Renal cortex interstitium (tissue), 15 donors: ENCODE measurements around the gene KRTAP19-7. TPM values are rescaled to one million over a fixed set of nuclear protein-coding genes. Genes with fewer than 3 reads are reported as not detected.

Experiments used
- DNase-seq, 11 donors: peaks; one replicate each; pipeline ENCODE4 v3.0.0-alpha.2; 2013; ENCODE audit warnings: low read depth in 9 of 11, low spot score in 4 of 11; ENCODE audit errors: extremely low read depth in 1 of 11
- long read RNA-seq, 16 experiments: transcript quantifications; one replicate each; lab custom pipeline, GENCODE V29; 2026
- polyA plus RNA-seq, 3 donors: library from polyadenylated mRNA; unstranded; fragments of 120-200 nt; gene quantifications; one replicate each; pipeline ENCODE4 v1.2.1, GENCODE V29; 2013; ENCODE audit not compliant: insufficient read length in 3 of 3

The KRTAP19-7 gene, protein sequence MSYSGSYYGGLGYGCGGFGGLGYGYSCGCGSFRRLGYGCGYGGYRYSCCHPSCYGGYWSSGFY
- polyA plus RNA-seq = not detected
- long read RNA-seq, donor 1 = 0 reads
- long read RNA-seq, donor 2 = 0 reads
- long read RNA-seq, donor 3 = 0 reads
- long read RNA-seq, donor 4 = 0 reads
- long read RNA-seq, donor 5 = 0 reads
- long read RNA-seq, donor 6 = 0 reads
- long read RNA-seq, donor 7 = 0 reads
- long read RNA-seq, donor 8 = 0 reads
- long read RNA-seq, donor 9 = 0 reads
- long read RNA-seq, donor 10 = 0 reads
- long read RNA-seq, donor 11 = 0 reads
- long read RNA-seq, donor 12 = 0 reads
- long read RNA-seq, donor 13 = 0 reads
- long read RNA-seq, donor 14 = 0 reads
- long read RNA-seq, donor 15 = 0 reads
- long read RNA-seq, donor 16 = 0 reads

- no peak for DNase-seq
Measured at GRCh38 chr21:30561264-30561895, at the start of gene KRTAP19-7. TSS of gene KRTAP19-7 (minus strand) at chr21:30561314. CDS start at chr21:30561289, 25 bp downstream.

DNA sequence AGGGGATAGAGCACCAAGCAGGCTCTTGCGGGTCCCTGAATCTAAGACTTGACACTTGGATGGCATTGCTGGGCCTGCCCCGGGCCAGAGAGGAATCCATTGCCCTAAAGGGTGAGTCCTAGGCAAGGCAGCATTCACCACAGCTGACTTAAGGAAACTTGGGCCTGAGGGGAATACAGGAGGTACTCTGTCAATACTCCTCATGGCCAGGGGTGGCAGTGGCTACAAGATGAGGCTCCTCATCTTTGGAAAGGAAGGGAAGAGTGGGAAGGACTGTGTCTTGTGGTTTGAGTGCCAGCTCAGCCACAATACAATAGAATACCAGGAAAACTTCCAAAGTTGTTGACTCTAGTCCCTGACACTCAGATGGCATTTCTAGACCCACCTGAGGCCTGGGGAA is 44.9 kb upstream of the KRTAP19-7 start:
- no peak for DNase-seq

DNA sequence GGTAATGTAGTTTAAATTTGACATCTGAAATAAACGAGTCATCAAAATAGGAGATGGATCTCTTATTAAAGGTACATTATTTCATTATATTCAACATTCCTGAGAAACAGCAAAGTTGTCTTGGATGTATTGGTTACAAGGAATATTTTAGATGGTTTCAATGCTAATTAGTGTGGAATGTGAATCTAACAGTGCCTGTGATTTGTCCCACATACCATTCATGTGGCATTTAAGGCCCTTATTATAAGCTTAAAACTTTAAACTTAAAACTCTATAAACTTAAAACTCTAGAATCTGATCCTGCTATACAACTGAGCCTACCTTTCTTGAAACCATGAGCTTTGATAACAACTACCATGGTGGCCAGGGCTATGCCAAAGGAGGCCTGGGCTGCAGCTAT is 39.7 kb upstream of the KRTAP19-7 start, which contains the start of gene KRTAP22-1:
KRTAP22-1 (plus strand) TSS at position 301 of the 400 bp plus-strand sequence.
- DNase-seq = no peak

- no peak for DNase-seq
Measured at GRCh38 chr21:30598802-30599201, 37.7 kb upstream of the KRTAP19-7 start, which contains the start of gene KRTAP6-2. TSS of gene KRTAP6-2 (minus strand) at chr21:30598902. CDS start at chr21:30598874, 28 bp downstream.

DNA sequence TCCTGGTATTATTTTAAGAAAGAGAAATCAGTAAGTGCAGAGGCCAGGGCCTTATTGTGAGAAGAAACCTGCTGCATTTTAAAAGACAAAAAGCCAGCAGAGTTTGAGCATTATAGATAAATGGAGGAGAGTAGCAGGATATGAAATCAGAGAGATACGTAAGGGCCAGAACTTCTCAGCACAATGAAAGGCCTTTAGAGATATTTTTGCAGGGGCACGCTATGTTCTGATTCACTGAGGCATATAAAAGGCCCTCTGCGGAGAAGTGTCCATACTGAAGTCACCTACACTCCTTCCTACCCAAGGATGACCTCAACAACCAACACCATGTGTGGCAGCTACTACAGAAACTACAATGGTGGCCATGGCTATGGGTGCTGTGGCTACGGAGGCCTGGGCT is 31.0 kb upstream of the KRTAP19-7 start, which contains the start of gene KRTAP6-3:
KRTAP6-3 (plus strand) TSS at position 301 of the 400 bp plus-strand sequence; CDS start at position 307, 6 bp downstream.
- DNase-seq = no peak

DNA sequence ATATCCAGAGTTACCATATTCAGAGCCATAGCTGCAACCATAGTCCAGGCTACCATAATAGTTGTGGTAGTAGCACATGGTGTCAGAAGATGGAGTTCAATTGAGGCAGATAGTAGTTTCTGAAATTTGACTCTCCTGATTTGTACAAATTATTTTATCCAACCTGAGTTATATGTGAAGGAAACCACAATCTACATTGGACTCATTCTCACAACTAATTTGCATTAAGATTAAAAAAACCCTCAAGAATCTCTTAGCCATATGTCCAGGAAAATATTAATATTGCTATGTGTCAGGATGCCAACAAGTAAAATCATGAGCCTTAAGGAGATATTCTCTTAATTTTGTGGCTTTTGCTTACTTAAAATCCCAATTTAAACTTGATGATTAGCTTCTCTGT is 29.2 kb upstream of the KRTAP19-7 start, which contains the start of gene KRTAP22-2:
KRTAP22-2 (minus strand) TSS at position 101 of the 400 bp plus-strand sequence.
- no peak for DNase-seq

- no peak for DNase-seq
Measured at GRCh38 chr21:30582870-30583269, 21.8 kb upstream of the KRTAP19-7 start.

- no peak for DNase-seq
Measured at GRCh38 chr21:30580132-30580531, 19.0 kb upstream of the KRTAP19-7 start.

GRCh38 chr21:30579346-30579745 is 18.2 kb upstream of the KRTAP19-7 start:
- DNase-seq = no peak

- no peak for DNase-seq
Measured at GRCh38 chr21:30577766-30578165, 16.7 kb upstream of the KRTAP19-7 start.

- no peak for DNase-seq
Measured at GRCh38 chr21:30567617-30568016, 6.5 kb upstream of the KRTAP19-7 start.

DNA sequence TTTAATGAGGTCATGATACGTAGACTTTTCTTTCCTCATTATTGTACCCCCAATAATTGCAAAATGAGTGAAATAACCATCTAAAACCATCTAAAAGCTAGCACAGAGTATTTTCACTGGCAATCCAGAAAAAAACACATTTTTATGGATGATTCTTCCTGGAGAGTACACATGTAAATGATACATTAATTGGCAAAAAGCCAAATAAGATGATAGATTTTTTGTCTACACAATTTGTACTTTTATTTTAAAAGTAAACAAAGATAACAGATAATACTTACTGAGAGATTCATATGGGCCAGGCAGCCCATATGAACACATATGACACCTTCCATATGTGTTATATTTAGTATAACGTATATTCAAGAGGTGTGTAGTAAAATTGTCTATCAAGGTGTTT is 2.5 kb upstream of the KRTAP19-7 start:
- DNase-seq = no peak

GRCh38 chr21:30563072-30563471 is 2.0 kb upstream of the KRTAP19-7 start:
- DNase-seq = no peak

GRCh38 chr21:30561957-30562356 is 843 bp upstream of the KRTAP19-7 start:
- no peak for DNase-seq

GRCh38 chr21:30555095-30555494 is 6.0 kb downstream of the KRTAP19-7 start:
- no peak for DNase-seq

- DNase-seq = no peak
Measured at GRCh38 chr21:30552782-30553181, 8.3 kb downstream of the KRTAP19-7 start.

GRCh38 chr21:30541764-30542163 is 19.4 kb downstream of the KRTAP19-7 start, which contains the start of gene KRTAP19-6:
TSS of gene KRTAP19-6 (minus strand) at chr21:30541864. CDS start at chr21:30541833, 31 bp downstream.
- no peak for DNase-seq

DNA sequence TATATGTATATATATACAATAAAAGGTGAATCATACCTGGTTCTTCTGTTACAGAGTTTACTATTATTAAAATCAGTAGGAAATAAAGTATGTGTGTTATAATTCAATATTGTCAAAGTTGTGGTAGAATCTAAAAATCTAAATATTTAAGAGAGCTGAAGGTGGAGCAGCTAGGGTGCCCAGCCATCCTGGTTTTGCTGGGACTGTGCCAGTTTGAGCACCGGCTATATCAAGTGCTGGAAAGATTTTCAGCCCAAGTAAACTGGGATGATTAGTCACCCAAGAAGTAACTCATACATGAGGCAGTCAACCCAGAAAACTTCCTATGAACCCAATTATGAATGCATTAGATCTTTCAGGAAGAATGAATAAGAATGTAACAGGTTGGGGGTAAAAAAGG is 42.2 kb downstream of the KRTAP19-7 start:
- peak in 3 of 11 donors; percentile 1 to 2 (median 2) for DNase-seq

- DNase-seq = no peak
Measured at GRCh38 chr21:30515681-30516080, 45.4 kb downstream of the KRTAP19-7 start.
